Neural progenitor cell (in vitro differentiated cells): ENCODE data around the gene ONECUT1. TPM values are rescaled to one million over a fixed set of nuclear protein-coding genes. Genes with fewer than 3 reads are reported as not detected.

Experiments
- DNase-seq: peaks from one replicate; pipeline ENCODE4 v3.0.0-alpha.2; 2016; ENCODE audit warnings: low spot score
- H2AFZ ChIP-seq: fragments of 200-600 bp; sonication (generic); replicated peaks from 2 replicates; pipeline ENCODE4 v1.6.1; 2016; ENCODE audit warnings: antibody characterized with exemption
- H3F3A ChIP-seq: fragments of 200-600 bp; sonication (generic); 2 replicates; pipeline ENCODE4 v1.6.1; 2016; ENCODE audit warnings: antibody characterized with exemption, low read depth
- H3K27ac ChIP-seq: fragments of 200-600 bp; sonication (generic); 2 replicates; pipeline ENCODE4 v1.5.1; 2016; ENCODE audit warnings: mild to moderate bottlenecking
- H3K27me3 ChIP-seq: fragments of 200-600 bp; sonication (generic); 2 replicates; pipeline ENCODE4 v1.6.1; 2016; ENCODE audit warnings: mild to moderate bottlenecking, moderate library complexity
- H3K36me3 ChIP-seq: fragments of 200-600 bp; sonication (generic); 2 replicates; pipeline ENCODE4 v1.5.1; 2016
- H3K4me1 ChIP-seq: fragments of 200-600 bp; sonication (generic); 2 replicates; pipeline ENCODE4 v1.6.1; 2016; ENCODE audit warnings: mixed run types
- H3K4me2 ChIP-seq: fragments of 200-600 bp; sonication (generic); 2 replicates; pipeline ENCODE4 v1.6.1; 2016
- H3K4me3 ChIP-seq: fragments of 200-600 bp; sonication (generic); 2 replicates; pipeline ENCODE4 v1.5.1; 2016
- H3K79me2 ChIP-seq: fragments of 200-600 bp; sonication (generic); 2 replicates; pipeline ENCODE4 v1.6.1; 2016; ENCODE audit warnings: low read depth
- H3K9ac ChIP-seq: fragments of 200-600 bp; sonication (generic); 2 replicates; pipeline ENCODE4 v1.6.1; 2016
- H3K9me3 ChIP-seq: fragments of 200-600 bp; sonication (generic); 2 replicates; pipeline ENCODE4 v1.5.1; 2016; ENCODE audit warnings: low read depth
- H4K20me1 ChIP-seq: fragments of 200-600 bp; sonication (generic); 2 replicates; pipeline ENCODE4 v1.6.1; 2016; ENCODE audit warnings: low read depth
- H3K27ac Mint-ChIP-seq: 3 replicates; pipeline ENCODE4 v1.8.0; 2021; ENCODE audit warnings: mixed read lengths
- H3K27me3 Mint-ChIP-seq: 2 replicates; pipeline ENCODE4 v1.8.0; 2022; ENCODE audit warnings: low read depth, mild to moderate bottlenecking, inconsistent platforms, moderate library complexity, mixed read lengths; ENCODE audit not compliant: insufficient read depth
- H3K36me3 Mint-ChIP-seq: 3 replicates; pipeline ENCODE4 v1.8.0; 2021; ENCODE audit warnings: mixed read lengths
- H3K4me1 Mint-ChIP-seq: 3 replicates; pipeline ENCODE4 v1.8.0; 2021; ENCODE audit warnings: mixed read lengths
- H3K4me3 Mint-ChIP-seq: 3 replicates; pipeline ENCODE4 v1.8.0; 2021; ENCODE audit warnings: mild to moderate bottlenecking, moderate library complexity, mixed read lengths
- H3K9me3 Mint-ChIP-seq: 3 replicates; pipeline ENCODE4 v1.8.0; 2020; ENCODE audit warnings: mixed read lengths
- CTCF ChIP-seq: fragments of 200-600 bp; sonication (generic); IDR thresholded peaks from 2 replicates; pipeline ENCODE4 v1.5.1; 2017; ENCODE audit warnings: antibody characterized with exemption, mild to moderate bottlenecking
- EZH2 ChIP-seq: fragments of 200-600 bp; sonication (generic); IDR thresholded peaks from 2 replicates; pipeline ENCODE4 v1.6.1; 2017; ENCODE audit warnings: antibody characterized with exemption, mild to moderate bottlenecking, moderate library complexity
- EZH2phosphoT487 ChIP-seq: fragments of 200-600 bp; sonication (generic); IDR thresholded peaks from 2 replicates; pipeline ENCODE4 v1.6.1; 2017; ENCODE audit warnings: antibody characterized with exemption
- total RNA-seq: library from RNA; depleted of rRNA; stranded (reverse); fragments of >200 nt; gene quantifications from 2 replicates; pipeline ENCODE4 v1.2.3, GENCODE V29; 2015; ENCODE audit warnings: low replicate concordance

The ONECUT1 gene
- total RNA-seq, 1 donor from 2014 or later: 1.5 TPM

GRCh38 chr15:52787123-52787503 lies 3.0 kb downstream of the ONECUT1 start:
- Histone ChIP-seq H3K4me1 (peaks cover 44% of the 10 kb centered on the region), H4K20me1 (peaks cover 61% of the 10 kb centered on the region), H3F3A (peaks cover 31% of the 10 kb centered on the region), H3K4me2 (peak overlapping the region; percentile 92), H3K9ac (no peak overlapping the region), H3K27ac (no peak overlapping the region), H3K9me3 (no peaks in the 10 kb centered on the region), H3K36me3 (no peaks in the 10 kb centered on the region), H3K4me3 (peak overlapping the region; percentile 30), H3K79me2 (no peaks in the 10 kb centered on the region), H2AFZ (no peak overlapping the region), H3K27me3 (peaks cover 97% of the 10 kb centered on the region)
- peak; percentile 46 for DNase-seq
- no peak overlapping the region for H3K27ac Mint-ChIP-seq
- TF ChIP-seq CTCF (no peak), EZH2 (peak; percentile 25)
- peaks cover 2% of the 10 kb centered on the region for H3K36me3 Mint-ChIP-seq
- peaks cover 2% of the 10 kb centered on the region for H3K9me3 Mint-ChIP-seq
- H3K27me3 Mint-ChIP-seq: peaks cover 68% of the 10 kb centered on the region
- H3K4me3 Mint-ChIP-seq: peak overlapping the region; percentile 84
- H3K4me1 Mint-ChIP-seq: peaks cover 53% of the 10 kb centered on the region

GRCh38 chr15:52786436-52787122 lies 3.6 kb downstream of the ONECUT1 start:
- Histone ChIP-seq H3K4me1 (peaks cover 38% of the 10 kb centered on the region), H3F3A (peaks cover 31% of the 10 kb centered on the region), H3K79me2 (no peaks in the 10 kb centered on the region), H3K4me2 (peak overlapping the region; percentile 92), H3K4me3 (peak overlapping the region; percentile 50), H3K27me3 (peaks cover 97% of the 10 kb centered on the region), H3K9ac (no peak overlapping the region), H3K27ac (no peak overlapping the region), H4K20me1 (peaks cover 61% of the 10 kb centered on the region), H3K9me3 (no peaks in the 10 kb centered on the region), H2AFZ (no peak overlapping the region), H3K36me3 (no peaks in the 10 kb centered on the region)
- Mint-ChIP-seq H3K9me3 (no peaks in the 10 kb centered on the region), H3K4me1 (peaks cover 53% of the 10 kb centered on the region), H3K27ac (no peak overlapping the region), H3K36me3 (peaks cover 2% of the 10 kb centered on the region), H3K27me3 (peaks cover 63% of the 10 kb centered on the region), H3K4me3 (peak overlapping the region; percentile 84)
- TF ChIP-seq EZH2phosphoT487 (peak; percentile 14), EZH2 (peak; percentile 38), CTCF (no peak)
- peak; percentile 61 for DNase-seq

- no peak overlapping the region for H3K27ac ChIP-seq
- H3K4me3 ChIP-seq: peak overlapping the region; percentile 50
- H2AFZ ChIP-seq: no peak overlapping the region
- H3K4me3 Mint-ChIP-seq: peak overlapping the region; percentile 84
- H3K27me3 ChIP-seq: peaks cover 97% of the 10 kb centered on the region
- peaks cover 60% of the 10 kb centered on the region for H3K27me3 Mint-ChIP-seq
- H3K9ac ChIP-seq: no peak overlapping the region
- peaks cover 61% of the 10 kb centered on the region for H4K20me1 ChIP-seq
- peaks cover 54% of the 10 kb centered on the region for H3K4me1 Mint-ChIP-seq
- H3K36me3 ChIP-seq: no peaks in the 10 kb centered on the region
- peaks cover 2% of the 10 kb centered on the region for H3K36me3 Mint-ChIP-seq
- no peaks in the 10 kb centered on the region for H3K9me3 Mint-ChIP-seq
- peaks cover 35% of the 10 kb centered on the region for H3K4me1 ChIP-seq
- H3F3A ChIP-seq: peaks cover 28% of the 10 kb centered on the region
- TF ChIP-seq CTCF: no peak
- TF ChIP-seq EZH2phosphoT487: peak; percentile 64
- peak; percentile 47 for TF ChIP-seq EZH2
- H3K9me3 ChIP-seq: no peaks in the 10 kb centered on the region
- H3K27ac Mint-ChIP-seq: no peak overlapping the region
- peak; percentile 44 for DNase-seq
- no peaks in the 10 kb centered on the region for H3K79me2 ChIP-seq
- peak overlapping the region; percentile 92 for H3K4me2 ChIP-seq
These were observed 4.3 kb downstream of the ONECUT1 start for GRCh38 chr15:52785672-52786406.
